ENCODE data around the gene OR10A5. TPM values are rescaled to one million over a fixed set of nuclear protein-coding genes. Genes with fewer than 3 reads are reported as not detected.

OR10A5 gene
- total RNA-seq, 6 donors from 2014 or later: not detected

DNA sequence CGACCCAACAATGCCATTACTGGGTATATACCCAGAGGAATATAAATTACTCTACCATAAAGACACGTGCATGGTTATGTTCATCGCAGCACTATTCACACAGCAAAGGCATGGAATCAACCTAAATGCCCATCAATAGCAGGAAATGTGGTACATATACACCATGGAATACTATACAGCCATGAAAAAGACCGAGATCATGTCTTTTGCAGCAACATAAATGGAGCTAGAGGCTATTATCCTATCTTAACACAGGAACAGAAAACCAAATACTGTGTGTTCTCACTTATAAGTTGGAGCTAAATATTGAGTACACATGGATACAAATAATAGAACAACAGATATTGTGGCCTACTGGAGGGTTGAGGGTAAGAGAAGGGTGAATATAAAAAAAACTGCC is 43.3 kb downstream of the OR10A5 start:
- TF ChIP-seq POLR2AphosphoS5 (IDR thresholded peaks at IDR 0.05) (no peak), EP300 (IDR thresholded peaks at IDR 0.05) (no peak), CTCF (IDR thresholded peaks at IDR 0.05) (no peak), POLR2A (IDR thresholded peaks at IDR 0.05) (no peak)
- peaks cover 0 to 4% (median 0%) of the 10 kb centered on the region in 4 donors for H3K9me3 ChIP-seq

DNA sequence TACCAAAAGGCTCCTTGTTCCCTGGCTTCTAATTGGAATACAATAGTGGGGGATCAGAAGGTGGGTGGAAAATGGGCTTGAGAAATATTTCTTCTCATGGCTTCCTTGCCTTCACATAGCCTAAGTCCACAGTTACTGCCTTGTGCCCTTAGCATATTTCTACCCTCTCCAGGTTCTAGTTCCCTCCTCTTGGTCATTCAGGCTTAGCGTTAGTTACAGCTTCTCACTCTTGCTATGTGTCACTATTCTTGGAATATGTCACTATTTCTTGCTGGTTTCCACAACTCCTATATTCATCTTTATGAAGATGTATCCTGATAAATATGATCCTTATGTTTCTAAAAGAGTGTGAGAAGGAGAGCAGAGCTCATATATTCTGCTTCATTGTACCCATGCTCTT is 44.4 kb downstream of the OR10A5 start:
- TF ChIP-seq EP300 (IDR thresholded peaks at IDR 0.05) (no peak), POLR2AphosphoS5 (IDR thresholded peaks at IDR 0.05) (no peak), POLR2A (IDR thresholded peaks at IDR 0.05) (no peak), CTCF (IDR thresholded peaks at IDR 0.05) (no peak)
- Histone ChIP-seq H3K4me1 (no peaks in the 10 kb centered on the region), H3K9me3 (peaks cover 0 to 4% (median 0%) of the 10 kb centered on the region in 4 donors), H3K27me3 (no peaks in the 10 kb centered on the region), H3K4me3 (no peak overlapping the region), H3K36me3 (no peaks in the 10 kb centered on the region), H3K27ac (no peak overlapping the region)
- no peak for DNase-seq
- no peak for ATAC-seq (ENCODE audit: low FRiP score in 2 of 2)
- WGBS, 2 donors: 72 to 80% methylated on average over 1 of the region's 1 CpG

More for the DNA sequence above, 43.3 kb downstream of the OR10A5 start:
- no peak for DNase-seq
- H3K27me3 ChIP-seq: no peaks in the 10 kb centered on the region
- 86 to 92% methylated on average over 4 of the region's 4 CpGs for WGBS, 2 donors
- H3K36me3 ChIP-seq: no peaks in the 10 kb centered on the region
- no peak for ATAC-seq (ENCODE audit: low FRiP score in 2 of 2)
- no peak overlapping the region for H3K4me3 ChIP-seq
- no peak overlapping the region for H3K27ac ChIP-seq
- H3K4me1 ChIP-seq: no peaks in the 10 kb centered on the region

GRCh38 chr11:6892400-6892799 is 46.9 kb downstream of the OR10A5 start, which contains the start of gene OR2D2:
OR2D2 (minus strand) TSS chr11:6892500; CDS start chr11:6892500, 0 bp downstream.
- H3K4me3 ChIP-seq: no peak within 1 kb of the TSS
- H3K27ac ChIP-seq: no peak within 1 kb of the TSS
- 84 to 85% methylated on average over 2 of the region's 2 CpGs for WGBS, 2 donors
- no peaks in the 10 kb centered on the region for H3K27me3 ChIP-seq
- peaks cover 0 to 4% (median 0%) of the 10 kb centered on the region in 4 donors for H3K9me3 ChIP-seq
- DNase-seq (no peak), ATAC-seq (ENCODE audit: low FRiP score in 2 of 2) (no peak)
- no peaks in the 10 kb centered on the region for H3K4me1 ChIP-seq
- no peaks in the 10 kb centered on the region for H3K36me3 ChIP-seq
- TF ChIP-seq POLR2A (IDR thresholded peaks at IDR 0.05) (no peak), EP300 (IDR thresholded peaks at IDR 0.05) (no peak), POLR2AphosphoS5 (IDR thresholded peaks at IDR 0.05) (no peak), CTCF (IDR thresholded peaks at IDR 0.05) (no peak)

DNA sequence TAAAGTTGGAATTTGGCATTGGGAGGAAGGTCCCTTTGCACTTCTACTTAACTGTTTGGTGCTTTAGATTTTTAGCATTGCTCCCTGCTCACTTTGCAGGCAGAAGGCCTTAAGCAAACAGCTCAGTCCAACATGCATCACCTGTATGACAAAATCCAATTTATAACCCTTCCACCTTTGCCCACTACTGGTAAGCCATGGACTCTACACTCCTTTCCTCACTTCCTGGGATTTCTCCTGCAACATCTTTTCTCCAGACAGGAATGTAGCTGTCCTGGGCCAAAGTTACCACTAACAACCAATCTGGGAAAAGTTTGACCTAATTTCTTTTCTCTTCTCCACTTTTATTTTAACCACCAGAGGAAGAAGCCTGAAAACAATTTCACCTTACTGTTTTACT is 48.6 kb downstream of the OR10A5 start:
- Histone ChIP-seq H3K27ac (no peak overlapping the region), H3K4me1 (no peaks in the 10 kb centered on the region), H3K27me3 (no peaks in the 10 kb centered on the region), H3K9me3 (no peaks in the 10 kb centered on the region), H3K4me3 (no peak overlapping the region), H3K36me3 (no peaks in the 10 kb centered on the region)
- ATAC-seq (ENCODE audit: low FRiP score in 2 of 2): no peak
- TF ChIP-seq POLR2A (IDR thresholded peaks at IDR 0.05) (no peak), CTCF (IDR thresholded peaks at IDR 0.05) (no peak), EP300 (IDR thresholded peaks at IDR 0.05) (no peak), POLR2AphosphoS5 (IDR thresholded peaks at IDR 0.05) (no peak)
- no peak for DNase-seq

DNA sequence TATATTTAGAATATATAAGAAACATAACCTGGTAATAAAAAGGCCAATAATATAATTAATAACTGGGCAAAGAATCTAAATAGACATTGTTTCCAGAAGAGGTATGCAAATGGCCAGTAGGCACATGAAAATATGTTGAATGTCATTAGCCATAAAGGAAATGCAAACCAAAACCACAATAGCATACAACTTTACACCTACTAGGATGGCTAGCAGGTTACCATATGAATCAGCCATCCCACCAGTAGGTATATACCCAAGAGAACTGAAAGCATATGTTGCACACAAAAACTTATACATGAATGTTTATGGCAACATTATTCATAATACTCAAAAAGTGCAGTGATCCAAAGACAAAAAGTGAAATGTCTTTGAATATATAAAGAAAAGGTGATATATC is 49.5 kb downstream of the OR10A5 start:
- no peak for DNase-seq

More for the DNA sequence above, 49.5 kb downstream of the OR10A5 start:
- Histone ChIP-seq H3K4me1 (no peaks in the 10 kb centered on the region), H3K4me3 (no peak overlapping the region), H3K9me3 (no peaks in the 10 kb centered on the region), H3K27ac (no peak overlapping the region), H3K36me3 (no peaks in the 10 kb centered on the region), H3K27me3 (no peaks in the 10 kb centered on the region)
- TF ChIP-seq POLR2AphosphoS5 (IDR thresholded peaks at IDR 0.05): no peak
- TF ChIP-seq EP300 (IDR thresholded peaks at IDR 0.05): no peak
- TF ChIP-seq CTCF (IDR thresholded peaks at IDR 0.05): no peak
- ATAC-seq (ENCODE audit: low FRiP score in 2 of 2): no peak
